H1 (cell line): ENCODE results near the gene SCN7A.

Experiments used
- PHF8 ChIP-seq: fragments of 200-600 bp; sonication (generic); conservative IDR thresholded peaks from 2 replicates; pipeline ENCODE4 v1.7.1; 2012; ENCODE audit warnings: low read depth, mild to moderate bottlenecking, inconsistent platforms, low read length, moderate library complexity
- RAD21 ChIP-seq, 2 experiments: IDR thresholded peaks in 1 of 2; conservative IDR thresholded peaks in 1 of 2; 2 replicates each; pipeline ENCODE4 v1.6.1; 2011; ENCODE audit warnings: low read depth in 2 of 2, low read length in 2 of 2, improper control_type of control experiment in 1 of 2, inconsistent platforms in 1 of 2, mild to moderate bottlenecking in 1 of 2, moderate library complexity in 1 of 2
- SIRT6 ChIP-seq: IDR thresholded peaks from one replicate; pipeline ENCODE4 v1.7.1; 2012; ENCODE audit warnings: low read length, inconsistent platforms

GRCh38 chr2:166373951-166374350 lies 120.1 kb downstream of the SCN7A start:
- TF ChIP-seq PHF8, result no peak
- no peak for TF ChIP-seq SIRT6
- TF ChIP-seq RAD21 (IDR thresholded peaks at IDR 0.05 in 1 of 2, conservative IDR thresholded peaks at IDR 0.05 in 1 of 2; ENCODE audit: low read depth in 2 of 2, low read length in 2 of 2), result no peak
